Measurements from ENCODE around the gene MELTF. TPM values are rescaled to one million over a fixed set of nuclear protein-coding genes. Genes with fewer than 3 reads are reported as not detected.

The MELTF gene
- total RNA-seq, 4 donors from 2014 or later, result 17.3 to 143 (median 50.7) TPM

DNA sequence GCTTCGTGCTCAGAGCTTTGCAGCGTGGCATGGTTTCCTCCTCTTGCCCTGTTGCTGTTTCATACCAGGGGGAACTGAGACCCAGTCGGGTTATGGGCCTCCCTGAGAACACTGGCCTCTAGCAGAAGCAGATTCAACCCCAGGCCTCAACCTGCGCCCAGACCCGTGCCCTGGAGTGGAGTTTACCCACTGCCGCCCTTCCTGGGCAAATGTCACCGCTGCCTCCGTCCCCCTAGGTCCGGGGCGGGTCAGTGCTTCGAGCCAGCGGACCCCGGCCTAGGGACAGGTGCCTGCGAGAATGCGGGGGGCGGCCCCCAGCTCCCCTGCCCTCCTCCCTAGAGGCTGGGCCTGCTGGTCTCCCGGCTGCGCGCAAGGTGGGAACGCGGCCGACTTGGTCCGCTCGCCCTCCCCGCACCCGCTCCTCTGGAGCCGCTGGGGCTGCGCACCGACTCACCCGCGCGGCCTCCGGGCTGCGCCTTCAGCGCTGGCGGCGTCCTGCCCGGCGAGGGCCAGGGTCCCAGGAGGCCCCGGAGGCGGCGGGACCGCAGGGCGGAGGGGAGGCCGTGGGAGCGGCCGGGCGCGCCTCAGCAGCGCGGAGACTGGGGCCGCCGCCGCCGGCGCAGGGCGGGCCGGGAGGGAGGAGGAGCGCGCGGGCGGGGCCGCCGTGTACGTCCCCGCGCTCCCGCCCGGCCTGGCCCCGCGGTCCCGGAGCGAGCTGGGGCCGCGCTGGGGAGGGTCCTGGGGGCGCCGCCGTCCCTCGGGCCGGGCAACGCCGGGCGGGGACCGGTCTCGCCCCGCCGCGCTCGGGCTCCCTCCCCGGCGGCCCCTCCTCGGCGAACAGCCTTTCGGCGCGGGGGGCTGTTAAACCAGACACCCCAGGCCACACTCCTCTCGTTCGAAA, 61.1 kb downstream of the MELTF start, which contains the start of gene PIGZ:
TSS of gene PIGZ (minus strand) at position 601 of the 901 bp plus-strand sequence. CDS start 16,802 bp downstream, outside the sequence.
- peak in 2 of 3 donors; percentile 64 to 81 for DNase-seq

DNA sequence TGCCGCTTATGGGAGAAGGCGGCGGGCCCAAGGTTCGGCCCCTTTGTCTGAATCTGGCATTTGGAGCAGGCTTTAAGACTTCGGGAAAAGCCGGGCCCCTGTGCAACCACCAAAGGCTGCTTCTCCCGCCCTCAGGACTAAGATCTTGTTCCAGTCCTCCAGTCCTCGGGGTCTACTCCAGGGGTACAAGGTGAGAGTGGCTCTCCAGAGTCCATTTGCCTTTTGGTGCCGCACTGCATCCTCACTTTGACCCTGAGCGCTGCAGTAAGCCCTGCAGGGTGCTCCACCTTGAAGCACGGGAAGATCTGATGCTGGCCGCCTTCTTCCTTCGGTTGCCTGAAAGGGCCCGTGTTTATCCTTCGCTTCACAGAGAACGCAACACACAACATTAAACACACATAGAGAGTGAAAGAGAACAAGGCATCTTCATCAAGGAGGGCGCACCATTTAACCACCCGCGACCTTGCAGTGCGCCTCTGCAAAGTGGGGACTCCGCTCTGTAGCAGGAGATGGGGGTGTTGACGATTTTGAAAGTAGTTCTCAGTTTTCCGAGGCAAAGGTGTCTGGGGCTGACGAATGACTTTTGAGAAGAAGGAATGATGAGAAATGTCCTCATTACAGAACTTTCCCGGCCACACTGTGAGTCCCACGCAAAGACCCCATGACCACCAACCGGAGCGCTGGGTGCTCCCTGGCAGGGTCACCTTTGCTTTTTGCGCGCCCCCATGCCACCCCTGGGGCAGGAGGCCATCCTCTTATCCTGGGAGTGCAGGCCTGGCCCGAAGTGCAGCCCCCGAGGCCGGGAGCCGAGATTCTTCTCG, 62.0 kb downstream of the MELTF start:
- H3K9me3 ChIP-seq, result no peaks in the 10 kb centered on the region
- H3K36me3 ChIP-seq, result peaks cover 0 to 25% (median 0%) of the 10 kb centered on the region in 3 donors
- peak overlapping the region in 3 of 4 donors; percentile 83 to 92 (median 86) for H3K4me3 ChIP-seq
- TF ChIP-seq, protein P1, sequence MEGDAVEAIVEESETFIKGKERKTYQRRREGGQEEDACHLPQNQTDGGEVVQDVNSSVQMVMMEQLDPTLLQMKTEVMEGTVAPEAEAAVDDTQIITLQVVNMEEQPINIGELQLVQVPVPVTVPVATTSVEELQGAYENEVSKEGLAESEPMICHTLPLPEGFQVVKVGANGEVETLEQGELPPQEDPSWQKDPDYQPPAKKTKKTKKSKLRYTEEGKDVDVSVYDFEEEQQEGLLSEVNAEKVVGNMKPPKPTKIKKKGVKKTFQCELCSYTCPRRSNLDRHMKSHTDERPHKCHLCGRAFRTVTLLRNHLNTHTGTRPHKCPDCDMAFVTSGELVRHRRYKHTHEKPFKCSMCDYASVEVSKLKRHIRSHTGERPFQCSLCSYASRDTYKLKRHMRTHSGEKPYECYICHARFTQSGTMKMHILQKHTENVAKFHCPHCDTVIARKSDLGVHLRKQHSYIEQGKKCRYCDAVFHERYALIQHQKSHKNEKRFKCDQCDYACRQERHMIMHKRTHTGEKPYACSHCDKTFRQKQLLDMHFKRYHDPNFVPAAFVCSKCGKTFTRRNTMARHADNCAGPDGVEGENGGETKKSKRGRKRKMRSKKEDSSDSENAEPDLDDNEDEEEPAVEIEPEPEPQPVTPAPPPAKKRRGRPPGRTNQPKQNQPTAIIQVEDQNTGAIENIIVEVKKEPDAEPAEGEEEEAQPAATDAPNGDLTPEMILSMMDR (IDR thresholded peaks at IDR 0.05), result no peak
- TF ChIP-seq POLR2A (IDR thresholded peaks at IDR 0.05), result no peak
- H3K27me3 ChIP-seq, result no peaks in the 10 kb centered on the region
- H3K27ac ChIP-seq, result no peak overlapping the region
- DNase-seq, result peak in 1 of 3 donors; percentile 42
- H3K4me1 ChIP-seq, result peaks cover 0 to 27% (median 5%) of the 10 kb centered on the region in 4 donors

More for the DNA sequence above, 61.1 kb downstream of the MELTF start, which contains the start of gene PIGZ:
- Histone ChIP-seq H3K27me3 (no peaks in the 10 kb centered on the region), H3K9me3 (no peaks in the 10 kb centered on the region), H3K4me1 (peaks cover 0 to 22% (median 5%) of the 10 kb centered on the region in 4 donors), H3K36me3 (peaks cover 0 to 25% (median 0%) of the 10 kb centered on the region in 3 donors), H3K27ac (peak within 1 kb of the TSS; percentile 65 to 85 (median 78)), H3K4me3 (peak within 1 kb of the TSS; percentile 67 to 92 (median 84))
- TF ChIP-seq, protein P1 (IDR thresholded peaks at IDR 0.05), result no peak
- peak in 1 of 2 donors; percentile 54 for TF ChIP-seq POLR2A (IDR thresholded peaks at IDR 0.05)

DNA sequence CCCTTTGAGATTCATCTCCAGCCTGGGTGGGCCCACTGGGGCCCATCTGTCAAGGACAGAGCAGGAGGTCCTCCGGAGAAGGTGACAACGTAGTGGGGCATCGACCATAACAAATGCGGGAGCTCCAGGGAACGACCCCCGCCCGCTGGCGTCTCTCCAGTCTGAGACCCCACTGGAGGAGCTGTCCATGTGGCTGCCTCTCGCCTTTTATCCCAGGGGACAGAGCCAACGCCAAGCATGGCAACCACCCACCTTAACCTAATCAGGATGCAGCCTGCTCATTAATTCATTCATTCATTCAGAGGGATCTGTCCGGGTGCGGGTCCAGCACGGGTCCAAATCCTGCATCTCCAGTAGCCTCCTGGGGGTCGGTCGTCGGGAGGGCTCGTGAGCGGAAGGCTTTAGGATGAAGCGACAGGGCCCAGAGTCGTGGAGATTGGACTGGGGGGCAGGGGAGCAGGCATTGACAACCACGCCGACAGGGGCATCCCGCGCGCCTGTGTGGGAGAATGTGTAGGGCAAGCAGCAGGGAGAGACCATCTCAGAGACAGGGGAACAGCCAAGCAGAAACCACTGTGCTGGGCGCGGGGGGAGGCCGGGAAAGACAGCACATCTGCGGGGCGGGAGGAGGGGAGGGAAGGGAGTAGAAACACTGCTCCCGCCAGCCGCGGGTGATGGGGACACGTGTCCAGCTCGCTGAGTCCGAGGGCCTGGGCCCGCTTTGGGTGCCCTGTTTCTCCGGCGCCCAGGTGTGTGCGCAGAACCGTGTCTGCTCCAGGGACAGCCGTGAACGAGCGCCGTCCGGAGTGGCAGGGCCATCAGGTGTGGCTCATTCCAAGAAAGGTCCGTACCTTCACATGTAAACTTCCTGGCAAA, 62.9 kb downstream of the MELTF start:
- no peak overlapping the region for H3K27ac ChIP-seq
- TF ChIP-seq, protein P1 (IDR thresholded peaks at IDR 0.05), result no peak
- no peak for TF ChIP-seq POLR2A (IDR thresholded peaks at IDR 0.05)
- H3K4me1 ChIP-seq, result peaks cover 0 to 27% (median 5%) of the 10 kb centered on the region in 4 donors
- DNase-seq, result peak in 1 of 3 donors; percentile 43
- no peaks in the 10 kb centered on the region for H3K27me3 ChIP-seq
- H3K36me3 ChIP-seq, result peaks cover 0 to 25% (median 0%) of the 10 kb centered on the region in 3 donors
- no peaks in the 10 kb centered on the region for H3K9me3 ChIP-seq
- peak overlapping the region in 1 of 4 donors; percentile 83 for H3K4me3 ChIP-seq

DNA sequence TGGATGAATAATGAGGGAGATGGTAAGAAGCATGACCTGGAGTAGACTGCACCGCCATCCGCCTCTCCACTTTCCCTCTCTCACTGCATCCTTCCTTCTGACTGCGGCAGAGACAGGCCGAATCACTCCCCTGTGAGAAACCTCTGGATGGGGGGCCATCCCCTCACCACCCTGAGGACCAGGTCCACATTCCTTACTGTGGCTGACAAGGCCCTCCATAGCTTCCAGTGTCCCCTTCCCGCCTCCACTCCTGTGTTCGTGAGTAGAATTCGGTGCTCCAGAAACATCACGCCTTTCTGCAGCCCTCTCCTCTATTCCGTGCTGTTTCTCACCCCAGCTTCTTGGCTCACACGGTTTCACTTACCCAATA, 63.8 kb downstream of the MELTF start:
- TF ChIP-seq POLR2A (IDR thresholded peaks at IDR 0.05), result no peak
- H3K9me3 ChIP-seq, result no peaks in the 10 kb centered on the region
- no peak overlapping the region for H3K27ac ChIP-seq
- H3K4me1 ChIP-seq, result peaks cover 0 to 36% (median 5%) of the 10 kb centered on the region in 4 donors
- H3K27me3 ChIP-seq, result no peaks in the 10 kb centered on the region
- peak in 1 of 3 donors; percentile 24 for DNase-seq
- peaks cover 0 to 25% (median 0%) of the 10 kb centered on the region in 3 donors for H3K36me3 ChIP-seq
- H3K4me3 ChIP-seq, result no peak overlapping the region

DNA sequence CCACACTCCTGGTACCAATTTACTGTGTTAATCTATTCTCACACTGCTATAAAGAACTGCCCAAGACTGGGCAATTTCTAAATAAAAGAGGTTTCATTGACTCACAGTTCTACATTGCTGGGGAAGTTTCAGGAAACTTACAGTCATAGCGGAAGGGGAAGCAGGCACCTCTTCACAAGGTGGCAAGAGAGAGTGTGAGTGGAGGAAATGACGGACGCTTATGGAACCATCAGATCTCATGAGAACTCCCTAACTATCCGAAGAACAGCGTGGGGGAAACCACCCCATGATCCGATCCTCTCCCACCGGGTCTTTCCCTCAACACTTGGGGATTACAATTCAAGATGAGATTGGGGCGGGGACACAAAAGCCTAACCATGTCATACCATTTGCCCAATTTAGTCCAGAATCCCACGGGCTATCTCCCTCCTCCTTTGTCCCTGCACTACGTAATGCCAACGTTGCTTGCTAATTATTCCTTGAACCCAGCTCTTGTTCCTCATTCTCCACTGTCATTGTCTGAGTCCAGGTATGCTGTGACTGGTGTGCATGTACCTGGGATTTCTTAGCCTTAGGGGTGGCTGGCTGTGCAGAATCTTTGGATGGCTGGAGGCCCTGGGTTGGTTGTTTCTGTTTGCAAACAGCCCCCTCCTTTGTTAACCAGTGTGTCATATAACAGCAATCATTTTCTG, 64.4 kb downstream of the MELTF start:
- TF ChIP-seq, protein P1 (IDR thresholded peaks at IDR 0.05), result no peak
- TF ChIP-seq POLR2A (IDR thresholded peaks at IDR 0.05), result no peak

More for the DNA sequence above, 64.4 kb downstream of the MELTF start:
- Histone ChIP-seq H3K9me3 (no peaks in the 10 kb centered on the region), H3K27ac (no peak overlapping the region), H3K27me3 (no peaks in the 10 kb centered on the region), H3K36me3 (peaks cover 0 to 25% (median 0%) of the 10 kb centered on the region in 3 donors), H3K4me1 (peaks cover 0 to 35% (median 5%) of the 10 kb centered on the region in 4 donors), H3K4me3 (no peak overlapping the region)
- DNase-seq, result peak in 1 of 3 donors; percentile 15

All from Peyer's patch (tissue), 4 donors.